Fibroblast of the aortic adventitia (primary cell): ENCODE measurements around the gene GIMAP2. TPM values are rescaled to one million over a fixed set of nuclear protein-coding genes. Genes with fewer than 3 reads are reported as not detected.

ENCODE experiments used
- DNase-seq: peaks from one replicate; pipeline ENCODE4 v3.0.0-alpha.2; 2010; ENCODE audit warnings: low read depth
- H3K4me3 ChIP-seq: 2 replicates; pipeline ENCODE4 v1.5.1; 2011; ENCODE audit warnings: low read depth, mild to moderate bottlenecking, control low read depth, low read length, moderate library complexity
- CTCF ChIP-seq: IDR thresholded peaks from 2 replicates; pipeline ENCODE4 v1.5.1; 2011; ENCODE audit warnings: mild to moderate bottlenecking, low read length, control low read depth, inconsistent platforms; ENCODE audit not compliant: insufficient read depth
- total RNA-seq: library from RNA; depleted of rRNA; stranded (reverse); fragments of >200 nt; gene quantifications from 2 replicates; pipeline ENCODE4 v1.2.3, GENCODE V29; 2012; ENCODE audit warnings: low replicate concordance

The GIMAP2 gene
- total RNA-seq, 1 donor = 0.27 TPM

DNA sequence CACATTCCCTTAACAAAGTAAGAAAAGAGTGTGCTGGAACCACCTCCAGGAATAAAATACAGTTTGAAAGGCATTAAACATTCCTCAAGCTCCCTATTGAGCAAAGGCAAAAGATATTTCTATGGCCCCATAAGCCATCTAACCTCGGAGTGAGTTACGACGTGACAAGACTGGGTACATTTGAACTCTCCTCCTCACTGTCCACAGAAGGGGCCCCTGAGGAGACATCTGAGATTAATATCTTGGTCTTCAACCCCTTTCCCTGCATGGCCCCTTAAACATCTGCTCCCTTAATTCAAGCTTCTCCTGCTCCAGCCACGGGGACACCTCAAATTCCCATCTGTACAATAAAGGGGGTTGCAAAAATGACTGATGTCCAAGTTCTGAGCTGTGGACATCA is 31.4 kb downstream of the GIMAP2 start:
- DNase-seq = no peak
- no peak for TF ChIP-seq CTCF

GRCh38 chr7:150717814-150718420 is 32.4 kb downstream of the GIMAP2 start:
- TF ChIP-seq CTCF = no peak
- H3K4me3 ChIP-seq = no peak overlapping the region
- no peak for DNase-seq

More for the DNA sequence above, 31.4 kb downstream of the GIMAP2 start:
- no peak overlapping the region for H3K4me3 ChIP-seq

- TF ChIP-seq CTCF = no peak
- DNase-seq = no peak
- H3K4me3 ChIP-seq = no peak overlapping the region
Observed at GRCh38 chr7:150719436-150719835, 33.9 kb downstream of the GIMAP2 start.

- no peak overlapping the region for H3K4me3 ChIP-seq
- DNase-seq = no peak
- TF ChIP-seq CTCF = no peak
Observed at GRCh38 chr7:150719960-150720891, 34.7 kb downstream of the GIMAP2 start.

DNA sequence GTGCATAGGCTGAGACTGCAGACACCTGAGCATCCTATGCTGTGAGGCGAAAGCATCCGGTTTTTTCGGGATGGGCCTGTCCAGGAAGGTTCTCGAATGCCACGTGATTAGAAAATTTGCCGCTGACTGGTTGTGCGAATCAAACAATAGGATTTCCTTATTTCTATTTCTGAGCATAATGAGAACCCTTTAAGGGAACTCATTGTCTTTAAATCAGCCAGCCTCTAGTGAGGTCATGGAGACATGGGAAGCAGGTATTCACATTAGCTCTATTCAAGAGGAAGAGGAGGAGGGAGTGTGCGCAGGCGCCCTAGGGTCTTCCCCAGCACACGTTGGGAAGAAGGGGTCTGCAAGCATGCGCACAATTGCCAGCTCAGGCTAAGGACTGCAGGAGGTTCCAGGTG is 36.5 kb downstream of the GIMAP2 start:
- no peak for DNase-seq
- H3K4me3 ChIP-seq = no peak overlapping the region
- no peak for TF ChIP-seq CTCF

DNA sequence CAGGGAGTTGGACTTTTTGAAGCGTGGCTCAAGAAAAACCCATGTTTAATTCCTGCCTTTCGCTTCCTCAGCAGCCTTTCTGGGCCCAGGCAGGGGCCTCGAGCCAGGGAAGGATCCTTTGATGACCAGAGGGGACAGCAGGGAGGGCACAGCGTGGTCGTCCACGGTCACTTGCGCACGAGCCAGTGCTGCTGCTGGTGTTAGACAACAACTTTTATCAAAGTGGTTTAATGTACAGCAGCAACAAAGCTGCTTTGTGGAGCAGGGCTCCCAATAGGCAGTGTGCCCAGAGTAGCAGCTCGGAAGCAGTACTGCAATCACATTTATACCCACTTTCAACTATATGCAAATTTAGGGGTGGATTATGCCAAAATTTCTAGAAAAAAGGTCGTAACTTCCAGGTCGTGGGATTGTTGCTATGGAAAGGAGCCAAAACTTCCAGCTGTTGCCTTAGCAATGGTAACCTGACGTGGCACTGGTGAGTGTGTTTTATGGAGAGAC is 37.0 kb downstream of the GIMAP2 start:
- no peak overlapping the region for H3K4me3 ChIP-seq
- DNase-seq = no peak
- no peak for TF ChIP-seq CTCF
